ENCODE measurements around the gene NASP.
A peak's percentile ranks its signal among the peaks of the same experiment; 100 is the strongest.

Gene NASP, protein sequence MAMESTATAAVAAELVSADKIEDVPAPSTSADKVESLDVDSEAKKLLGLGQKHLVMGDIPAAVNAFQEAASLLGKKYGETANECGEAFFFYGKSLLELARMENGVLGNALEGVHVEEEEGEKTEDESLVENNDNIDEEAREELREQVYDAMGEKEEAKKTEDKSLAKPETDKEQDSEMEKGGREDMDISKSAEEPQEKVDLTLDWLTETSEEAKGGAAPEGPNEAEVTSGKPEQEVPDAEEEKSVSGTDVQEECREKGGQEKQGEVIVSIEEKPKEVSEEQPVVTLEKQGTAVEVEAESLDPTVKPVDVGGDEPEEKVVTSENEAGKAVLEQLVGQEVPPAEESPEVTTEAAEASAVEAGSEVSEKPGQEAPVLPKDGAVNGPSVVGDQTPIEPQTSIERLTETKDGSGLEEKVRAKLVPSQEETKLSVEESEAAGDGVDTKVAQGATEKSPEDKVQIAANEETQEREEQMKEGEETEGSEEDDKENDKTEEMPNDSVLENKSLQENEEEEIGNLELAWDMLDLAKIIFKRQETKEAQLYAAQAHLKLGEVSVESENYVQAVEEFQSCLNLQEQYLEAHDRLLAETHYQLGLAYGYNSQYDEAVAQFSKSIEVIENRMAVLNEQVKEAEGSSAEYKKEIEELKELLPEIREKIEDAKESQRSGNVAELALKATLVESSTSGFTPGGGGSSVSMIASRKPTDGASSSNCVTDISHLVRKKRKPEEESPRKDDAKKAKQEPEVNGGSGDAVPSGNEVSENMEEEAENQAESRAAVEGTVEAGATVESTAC

DNA sequence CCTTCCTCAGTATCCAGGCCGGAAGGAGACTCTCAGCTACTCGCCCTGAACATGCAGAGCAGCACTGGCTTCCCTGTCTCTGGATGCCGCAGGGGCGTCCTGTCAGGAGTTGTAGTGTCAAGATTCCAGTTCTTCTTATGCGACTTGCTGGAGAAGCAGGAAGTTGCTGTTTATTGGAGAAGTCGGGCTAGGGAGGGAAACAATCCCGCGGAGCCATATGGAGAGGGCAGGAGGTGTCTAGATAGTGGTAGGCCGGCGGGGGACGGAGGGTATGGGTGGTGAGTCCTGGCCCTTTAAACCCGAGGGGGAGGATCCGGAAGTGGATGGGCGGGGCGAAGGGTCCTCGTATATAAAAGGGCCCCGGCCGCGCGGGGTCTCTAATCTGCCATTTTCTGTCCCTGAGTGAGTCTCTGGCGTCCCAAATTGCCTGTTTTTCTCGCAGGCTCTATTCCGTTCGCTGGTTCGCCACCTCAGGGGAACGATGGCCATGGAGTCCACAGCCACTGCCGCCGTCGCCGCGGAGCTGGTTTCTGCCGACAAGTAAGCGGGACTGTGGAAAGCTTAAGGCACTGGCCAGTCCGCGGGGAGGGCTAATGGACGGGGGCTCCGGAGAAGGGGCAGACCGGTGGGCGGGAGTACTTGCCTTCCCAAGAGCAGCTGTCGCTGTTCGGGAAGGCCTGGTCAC lies at the start of gene NASP:
NASP (plus strand) TSS at position 376 of the 685 bp plus-strand sequence; CDS start at position 482, 106 bp downstream.
- peak; percentile 75 for DNase-seq

DNA sequence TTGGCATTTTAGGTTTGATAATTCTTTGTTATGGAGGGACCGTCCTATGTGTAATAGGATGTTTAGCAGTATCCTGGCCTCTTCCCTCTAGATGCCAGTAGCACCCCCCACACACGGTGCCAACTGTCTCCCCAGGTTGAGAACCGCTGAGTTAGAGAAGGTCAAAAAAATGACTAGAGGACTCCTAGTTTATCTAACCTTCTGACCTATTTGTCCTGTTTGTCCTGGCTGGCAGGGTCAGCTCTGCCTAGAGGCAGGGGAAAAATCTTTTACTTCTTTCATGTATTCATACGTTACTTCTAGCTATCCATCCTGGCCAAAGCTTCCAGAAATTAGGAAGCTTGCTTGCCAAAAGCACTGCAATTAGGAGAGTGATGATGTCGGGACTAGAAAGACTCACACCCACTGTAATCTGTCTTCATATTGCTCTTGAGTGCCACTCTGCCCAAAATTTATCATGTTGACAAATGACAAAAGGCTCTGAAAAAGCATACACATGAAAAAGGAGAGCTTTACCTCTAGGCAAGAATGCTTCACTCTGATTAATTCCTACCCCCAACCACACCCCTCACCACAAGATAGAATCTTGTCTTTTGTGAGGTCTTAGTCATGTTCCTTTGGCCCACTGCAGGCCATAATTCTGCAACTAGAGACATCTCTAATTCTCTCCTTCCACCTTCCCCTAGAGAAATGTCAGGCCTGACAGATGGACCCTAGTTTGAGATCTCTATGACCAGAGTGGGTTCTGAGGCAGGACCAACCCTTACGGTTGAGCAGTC lies 47.7 kb upstream of the NASP start:
- DNase-seq: no peak

DNA sequence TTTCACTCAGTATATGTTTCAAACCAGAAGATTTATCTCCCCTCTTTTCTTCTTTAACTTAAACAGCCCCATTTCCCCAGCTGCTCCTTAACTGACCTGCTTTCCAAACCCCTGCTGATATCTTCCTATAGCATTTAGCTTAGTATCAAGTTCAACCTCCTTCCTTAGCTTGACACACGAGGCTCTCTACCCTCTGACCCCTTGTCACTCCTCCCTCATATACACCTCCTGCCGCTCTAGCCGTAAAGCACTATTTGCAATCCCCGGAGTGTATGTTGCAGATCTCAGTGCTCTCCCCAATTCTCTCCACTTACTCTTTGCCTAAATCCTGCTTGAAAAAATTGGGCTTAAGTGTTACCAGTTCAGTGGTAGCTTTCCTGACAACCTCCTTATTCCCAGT lies 47.0 kb upstream of the NASP start:
- no peak for DNase-seq

DNA sequence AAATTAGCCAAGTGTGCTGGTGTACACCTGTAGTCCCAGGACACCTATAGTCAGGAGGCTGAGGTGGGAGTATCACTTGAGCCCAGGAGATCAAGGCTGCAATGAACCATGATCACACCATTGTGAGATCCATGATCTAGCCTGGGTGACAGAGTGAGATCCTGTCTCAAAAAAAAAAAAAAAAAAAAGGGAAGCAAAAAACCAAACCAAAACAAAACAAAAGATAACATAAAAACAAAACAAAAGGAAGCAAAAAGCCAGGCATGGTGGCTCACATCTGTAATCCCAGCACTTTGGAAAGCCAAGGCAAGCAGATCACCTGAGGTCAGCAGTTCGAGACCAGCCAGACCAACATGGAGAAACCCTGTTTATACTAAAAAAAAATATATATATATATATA lies 42.6 kb upstream of the NASP start:
- DNase-seq: no peak

DNA sequence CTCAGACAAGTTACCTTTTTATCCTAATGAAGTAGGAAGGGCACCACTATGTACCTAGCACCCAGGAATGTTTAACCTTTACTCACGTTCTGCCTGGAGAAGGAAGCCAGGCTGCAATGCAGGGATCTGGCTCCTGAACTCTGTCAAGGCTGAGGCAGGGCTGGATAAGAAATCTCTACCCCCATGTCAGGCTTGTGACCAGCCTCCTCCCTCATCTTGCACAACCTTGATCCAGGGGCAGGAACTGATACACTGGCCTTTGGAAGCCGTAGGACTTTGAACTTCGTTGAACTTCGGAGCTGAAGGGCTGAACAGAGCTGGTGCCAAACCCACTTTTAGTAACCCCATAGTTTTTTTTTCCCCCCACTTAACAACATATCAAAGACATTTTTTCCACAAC lies 41.2 kb upstream of the NASP start:
- no peak for DNase-seq

DNA sequence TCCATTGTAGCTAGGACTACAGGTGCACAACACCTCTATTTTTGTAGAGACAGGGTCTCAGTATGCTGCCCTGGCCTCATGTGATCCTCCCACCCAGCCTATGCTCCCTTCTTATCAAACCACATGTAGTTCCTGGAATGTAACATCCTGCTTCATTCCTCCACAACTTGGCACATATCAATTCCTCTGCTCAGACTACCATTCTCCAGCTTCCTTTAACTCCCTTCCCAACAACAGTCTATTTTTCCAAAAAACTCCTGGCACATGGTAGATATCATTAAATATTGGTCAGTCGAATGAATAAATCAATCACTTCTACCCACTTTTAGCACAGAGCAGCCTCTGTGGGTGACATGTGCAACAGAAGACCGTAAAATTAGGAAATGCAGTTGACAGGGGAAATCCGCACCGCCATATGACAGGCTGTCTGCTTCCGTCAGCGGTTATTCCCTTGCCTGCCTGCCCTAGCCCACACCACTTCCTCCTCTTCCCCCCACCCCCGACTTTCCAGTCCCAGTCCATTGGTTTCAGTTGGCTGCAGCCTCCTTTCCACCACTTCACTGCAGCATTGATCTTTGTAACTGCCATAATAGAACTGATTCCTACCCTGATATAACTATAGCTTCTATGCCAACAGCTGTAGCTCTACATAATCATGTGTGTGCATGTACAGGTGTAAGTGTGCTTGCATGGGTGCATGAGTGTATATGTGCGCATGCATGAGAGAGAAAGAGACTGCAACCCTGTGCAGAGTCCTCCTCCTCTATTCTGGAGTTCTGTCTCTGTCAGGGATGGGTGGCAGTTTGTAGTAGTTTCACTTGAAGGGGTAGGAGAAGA lies 40.0 kb upstream of the NASP start:
- no peak for DNase-seq

DNA sequence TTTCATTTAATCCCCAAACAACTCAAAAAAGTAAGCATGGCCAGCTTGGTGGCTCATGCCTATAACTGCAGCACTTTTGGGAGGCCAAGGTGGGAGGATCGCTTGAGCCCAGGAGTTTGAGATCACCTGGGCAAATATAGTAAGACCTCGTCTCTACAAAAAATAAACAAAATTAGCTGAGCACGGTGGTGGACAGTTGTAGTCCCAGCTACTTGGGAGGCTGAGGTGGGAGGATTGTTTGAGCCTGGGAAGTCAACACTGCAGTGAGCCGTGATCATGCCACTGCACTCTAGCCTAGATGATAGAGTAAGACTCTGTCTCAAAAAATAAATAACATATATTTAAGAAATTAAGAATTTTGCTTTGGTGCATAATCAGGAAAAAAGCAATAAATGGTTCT lies 39.3 kb upstream of the NASP start:
- no peak for DNase-seq

DNA sequence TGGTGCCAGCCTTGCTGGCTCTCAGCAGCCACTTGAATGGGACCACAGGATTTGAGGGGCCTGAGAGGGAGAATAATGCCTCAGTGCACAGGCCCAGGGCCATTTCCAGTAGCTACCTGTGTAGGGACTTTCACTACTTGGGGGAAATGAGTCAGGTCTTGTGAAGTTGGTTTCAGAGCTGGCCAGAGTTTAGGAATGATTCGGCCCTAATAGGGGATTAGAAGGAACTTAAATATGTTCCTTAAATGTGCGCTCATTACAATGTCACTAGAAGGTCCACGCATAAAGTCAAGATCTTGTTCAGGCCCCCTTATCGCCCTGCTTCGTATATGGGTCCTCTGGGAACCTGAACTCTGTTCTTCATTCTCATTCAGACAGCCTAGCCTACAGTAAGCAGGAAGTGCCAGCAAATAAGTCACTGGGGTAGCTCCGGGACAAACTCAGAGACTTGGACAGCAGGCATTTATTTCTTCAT lies 38.8 kb upstream of the NASP start:
- DNase-seq: no peak

DNA sequence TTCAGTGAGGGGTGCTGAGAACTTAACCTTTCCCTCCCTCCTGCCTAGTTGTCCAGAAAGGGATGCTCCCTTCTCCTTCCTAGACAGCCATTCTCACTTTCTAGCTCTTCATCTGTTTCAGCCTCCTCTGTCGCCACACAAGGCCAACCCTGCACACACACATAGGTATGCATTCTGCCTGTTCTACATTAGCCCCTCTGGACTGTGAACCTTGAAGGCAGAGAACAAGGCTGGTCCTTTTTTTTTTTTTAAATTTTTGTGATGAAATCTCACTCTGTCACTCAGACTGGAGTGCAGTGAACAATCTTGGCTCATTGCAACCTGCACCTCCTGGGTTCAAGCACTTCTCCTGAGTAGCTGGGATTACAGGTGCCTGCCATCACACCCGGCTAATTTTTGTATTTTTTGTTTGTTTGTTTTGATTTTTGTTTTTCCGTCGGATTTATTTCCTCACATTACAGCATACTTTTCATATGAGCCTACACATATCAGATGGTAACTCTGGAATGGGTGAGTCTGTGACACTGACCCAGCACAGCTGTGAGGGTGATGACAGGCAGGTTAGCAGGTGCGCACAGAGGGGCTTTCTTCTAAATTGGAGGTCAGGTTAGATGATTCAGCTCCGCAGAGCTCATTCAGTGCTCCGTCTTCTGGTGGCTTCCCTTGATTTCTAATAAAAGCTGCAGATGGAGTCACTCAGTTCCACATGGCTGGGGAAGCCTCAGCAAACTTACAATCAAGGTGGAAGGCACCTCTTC lies 38.1 kb upstream of the NASP start:
- DNase-seq: no peak

DNA sequence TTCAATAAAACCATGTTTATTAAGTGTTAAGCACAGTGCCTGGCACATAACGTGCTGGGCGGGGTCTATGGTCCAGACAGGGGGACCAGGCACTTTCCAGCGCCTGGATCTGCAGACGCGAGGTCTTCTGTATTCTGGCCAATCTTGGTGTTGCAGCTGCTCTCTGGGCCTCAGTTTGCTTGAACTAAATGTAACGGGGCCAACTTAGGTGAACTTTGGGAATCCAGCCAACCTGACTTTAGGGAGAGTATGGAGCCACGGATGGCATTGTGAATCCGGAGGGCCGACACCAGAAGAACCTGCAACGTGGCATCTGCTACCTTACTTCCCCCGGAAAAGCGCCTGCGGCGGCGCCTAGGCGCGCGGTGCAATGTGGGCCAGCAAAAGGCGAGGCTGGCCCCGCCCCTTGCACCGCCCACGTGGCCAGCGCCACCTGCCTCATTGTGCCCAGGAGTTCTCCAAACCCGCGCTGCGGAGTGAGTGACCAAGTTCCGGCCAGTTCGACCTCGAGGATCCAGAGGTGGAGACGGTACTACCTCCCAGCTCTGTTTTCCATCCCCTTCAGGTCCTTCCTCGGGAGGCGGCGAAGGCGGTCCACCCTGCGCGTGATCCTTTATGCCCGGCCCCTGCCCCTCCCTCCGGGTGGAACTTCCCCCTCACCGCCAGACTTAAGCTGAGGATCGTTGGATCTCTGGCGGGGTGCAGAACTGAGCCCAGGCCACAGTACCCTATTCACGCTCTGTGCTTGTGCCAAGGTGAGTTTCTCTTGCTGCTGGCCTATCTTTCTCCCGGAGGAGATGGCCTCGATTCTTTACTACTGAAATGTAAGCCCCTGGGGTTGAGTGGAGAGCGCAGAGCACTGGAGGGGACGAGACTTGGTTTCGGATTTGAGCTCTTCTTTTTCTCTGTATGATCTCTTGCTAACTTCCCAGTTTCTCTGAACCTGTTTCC lies 33.2 kb upstream of the NASP start, which contains the start of gene AKR1A1:
AKR1A1 (plus strand) TSS at position 426 of the 951 bp plus-strand sequence. CDS start 10,969 bp downstream, outside the sequence.
- DNase-seq: peak; percentile 93

DNA sequence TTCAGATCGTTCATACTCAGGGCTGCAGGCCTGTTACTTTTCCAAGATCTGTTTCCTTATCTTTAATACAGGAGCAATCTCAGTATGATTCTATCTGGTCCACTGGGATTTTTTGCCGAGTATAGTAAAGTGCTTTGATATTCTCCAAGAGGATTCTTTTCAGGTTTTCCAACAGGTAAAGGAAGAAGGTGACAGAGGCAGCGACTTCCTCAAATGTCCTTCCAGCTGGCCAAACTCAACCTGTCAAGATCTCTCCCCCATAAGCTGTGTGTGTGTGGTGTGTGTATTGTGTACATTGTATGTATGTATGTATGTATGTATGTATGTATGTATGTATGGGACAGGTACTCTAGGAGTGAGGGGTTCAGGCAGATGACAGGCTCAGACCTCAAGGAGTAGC lies 32.2 kb upstream of the NASP start:
- no peak for DNase-seq

DNA sequence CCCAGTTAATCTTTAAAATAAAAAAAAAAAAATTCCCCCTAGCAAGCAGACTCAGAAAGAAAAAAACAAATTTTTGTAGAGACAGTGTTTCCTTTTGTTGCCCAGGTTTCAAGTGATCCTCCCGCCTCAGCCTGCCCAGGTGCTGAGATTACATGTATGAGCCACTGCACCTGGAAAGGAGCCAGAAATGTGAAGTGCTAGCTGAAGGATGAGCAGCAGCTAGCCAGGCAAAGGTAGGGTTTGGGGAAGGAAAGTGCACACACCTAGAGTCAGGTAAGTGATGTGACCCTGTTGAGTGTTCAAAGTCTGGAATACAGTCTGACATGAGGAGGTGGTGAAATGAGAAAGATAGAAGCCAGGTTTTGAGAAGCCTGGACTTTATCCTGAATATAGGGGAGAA lies 31.5 kb upstream of the NASP start:
- DNase-seq: peak; percentile 92

DNA sequence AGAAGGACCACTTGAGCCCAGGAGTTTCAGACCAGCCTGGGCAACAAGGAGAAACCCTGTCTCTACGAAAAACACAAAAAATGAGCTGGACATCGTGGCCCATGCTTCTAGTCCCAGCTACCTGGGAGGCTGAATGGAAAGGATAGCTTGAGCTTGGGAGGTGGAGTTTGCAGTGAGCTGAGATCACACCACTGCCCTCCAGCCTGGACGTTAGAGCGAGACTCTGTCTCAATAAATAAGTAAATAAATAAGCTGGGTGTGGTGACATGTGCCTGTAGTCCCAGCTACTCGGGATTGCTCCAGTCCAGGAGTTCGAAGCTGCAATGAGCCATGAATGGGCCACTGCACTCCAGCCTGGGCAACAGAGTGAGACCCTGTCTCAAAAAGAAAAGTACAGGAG lies 29.6 kb upstream of the NASP start:
- no peak for DNase-seq

DNA sequence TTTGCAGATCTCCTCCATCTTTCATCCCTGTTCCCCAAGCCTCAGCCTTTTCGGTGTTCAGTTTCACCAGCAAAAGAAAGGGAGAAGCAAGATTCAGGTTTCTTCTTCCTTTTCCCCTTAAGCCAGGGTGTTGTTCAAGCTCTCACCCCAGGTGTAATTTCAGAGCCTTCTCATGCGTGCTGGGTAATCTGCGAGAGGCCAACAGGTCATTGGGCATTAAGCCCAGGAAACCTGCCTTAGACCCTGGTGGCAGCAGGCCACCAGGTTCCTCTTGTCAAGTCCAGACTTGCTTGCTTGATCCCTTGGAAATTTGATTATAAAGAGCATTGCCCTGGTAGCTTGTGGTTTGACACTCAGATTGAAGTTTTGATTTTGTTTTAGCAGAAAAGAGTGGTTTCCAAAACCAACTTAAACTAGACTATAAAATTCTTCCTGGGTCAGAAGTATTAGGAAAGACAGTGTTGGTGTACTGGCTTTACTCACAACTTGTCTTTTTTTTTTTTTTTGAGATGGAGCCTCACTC lies 26.4 kb upstream of the NASP start:
- peak; percentile 54 for DNase-seq

DNA sequence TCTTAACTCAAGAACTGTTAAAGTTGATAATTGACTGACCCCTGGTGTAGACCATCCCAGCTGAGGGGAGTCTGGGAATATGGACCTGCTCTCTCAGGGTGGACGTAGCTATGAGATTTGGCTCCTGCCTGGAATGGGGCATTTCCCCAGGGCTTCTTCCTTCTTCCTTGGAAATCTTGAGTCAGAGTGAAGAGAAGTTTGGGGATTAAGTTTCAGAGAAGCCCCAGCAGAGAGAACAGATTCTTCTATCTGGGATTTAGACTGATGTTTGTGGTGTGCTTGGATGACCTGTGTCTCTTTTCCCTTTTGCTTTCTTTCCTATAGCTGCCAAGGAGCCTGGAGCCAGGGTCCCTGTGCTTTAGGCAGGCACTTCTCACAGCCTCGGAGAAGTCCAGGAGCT lies 20.0 kb upstream of the NASP start:
- no peak for DNase-seq

DNA sequence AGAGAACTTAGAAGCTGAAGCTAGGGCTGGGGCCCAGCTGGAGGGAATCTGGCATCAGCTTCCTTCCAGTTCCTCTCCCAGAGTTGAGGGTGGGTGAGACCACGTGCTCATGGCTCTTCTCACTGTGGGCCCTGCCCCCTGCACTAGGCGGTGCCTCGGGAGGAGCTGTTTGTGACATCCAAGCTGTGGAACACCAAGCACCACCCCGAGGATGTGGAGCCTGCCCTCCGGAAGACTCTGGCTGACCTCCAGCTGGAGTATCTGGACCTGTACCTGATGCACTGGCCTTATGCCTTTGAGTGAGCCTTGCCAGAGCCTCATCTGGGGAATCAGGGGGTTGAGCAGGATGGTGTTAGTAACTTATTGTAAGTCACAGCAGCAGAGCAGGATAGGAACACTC lies 17.1 kb upstream of the NASP start:
- no peak for DNase-seq

DNA sequence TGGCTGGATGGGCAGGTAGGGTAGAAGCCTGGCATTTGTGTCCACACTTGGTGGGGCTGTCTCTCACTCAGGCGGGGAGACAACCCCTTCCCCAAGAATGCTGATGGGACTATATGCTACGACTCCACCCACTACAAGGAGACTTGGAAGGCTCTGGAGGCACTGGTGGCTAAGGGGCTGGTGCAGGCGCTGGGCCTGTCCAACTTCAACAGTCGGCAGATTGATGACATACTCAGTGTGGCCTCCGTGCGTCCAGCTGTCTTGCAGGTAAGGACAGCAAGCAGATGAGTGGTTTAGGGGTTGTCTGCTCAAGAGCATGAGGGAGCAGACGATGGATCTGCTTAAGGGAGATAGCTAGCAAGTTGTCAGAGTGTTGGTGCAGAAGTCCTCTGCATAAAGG lies 15.9 kb upstream of the NASP start:
- no peak for DNase-seq

DNA sequence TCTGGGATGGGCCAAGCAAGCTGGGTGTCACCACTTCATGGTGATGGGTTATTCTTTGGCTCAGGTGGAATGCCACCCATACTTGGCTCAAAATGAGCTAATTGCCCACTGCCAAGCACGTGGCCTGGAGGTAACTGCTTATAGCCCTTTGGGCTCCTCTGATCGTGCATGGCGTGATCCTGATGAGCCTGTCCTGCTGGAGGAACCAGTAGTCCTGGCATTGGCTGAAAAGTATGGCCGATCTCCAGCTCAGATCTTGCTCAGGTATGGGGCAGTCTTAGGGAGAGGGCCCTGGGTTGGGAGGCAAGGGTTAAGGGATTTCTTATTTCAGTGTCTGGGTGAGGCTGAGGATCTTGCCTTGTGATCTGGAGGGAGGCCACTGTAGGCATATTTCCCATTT lies 15.4 kb upstream of the NASP start:
- DNase-seq: no peak

DNA sequence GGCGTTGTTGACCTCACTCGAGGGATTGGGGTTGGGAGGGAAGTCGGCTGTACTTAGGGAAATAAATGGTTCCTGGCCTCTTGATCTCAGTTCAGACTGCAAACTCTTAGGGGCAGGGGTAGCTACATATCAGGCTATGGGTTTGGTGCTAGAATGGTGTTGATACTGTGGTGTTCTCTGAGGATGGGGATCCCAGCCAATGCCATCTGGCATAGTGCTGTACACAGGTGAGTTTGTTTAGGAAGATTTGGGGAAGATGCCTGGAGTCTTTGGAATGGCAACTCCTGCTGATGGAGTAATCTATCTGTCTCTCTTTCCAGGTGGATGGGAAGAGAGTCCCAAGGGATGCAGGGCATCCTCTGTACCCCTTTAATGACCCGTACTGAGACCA lies 14.3 kb upstream of the NASP start:
- no peak for DNase-seq
